ENCODE results near the gene COLEC11. TPM values are rescaled to one million over a fixed set of nuclear protein-coding genes. Genes with fewer than 3 reads are reported as not detected.

COLEC11 gene
- total RNA-seq, 4 donors from 2014 or later = 2.8 to 20.5 (median 9.1) TPM

DNA sequence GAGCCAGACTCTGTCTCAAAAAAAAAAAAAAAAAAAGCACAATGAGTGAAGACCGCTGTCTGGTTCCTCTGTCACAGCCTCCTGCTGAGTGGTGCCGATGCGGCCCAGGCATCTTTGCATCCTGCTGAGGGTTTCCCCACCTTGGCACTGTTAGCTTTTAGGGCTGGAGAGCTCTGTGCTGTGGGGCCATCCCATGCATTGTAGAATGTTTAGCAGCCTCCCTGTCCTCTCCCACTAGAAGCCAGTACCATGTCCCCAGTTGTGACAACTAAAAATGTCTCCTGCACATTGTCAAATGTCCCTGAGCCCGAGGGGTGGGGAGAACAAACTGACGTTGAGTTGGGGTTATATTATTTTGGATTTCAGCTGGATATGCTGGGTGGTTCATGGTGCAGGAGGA lies 7.9 kb upstream of the COLEC11 start:
- Histone ChIP-seq H3K27ac (no peak overlapping the region), H3K4me1 (peaks cover 0 to 4% of the 10 kb centered on the region in 2 donors), H3K4me3 (replicated peaks in 1 of 3) (no peak overlapping the region), H3K36me3 (peaks cover under 1 to 2% of the 10 kb centered on the region in 2 donors), H3K27me3 (no peaks in the 10 kb centered on the region), H3K9me3 (no peaks in the 10 kb centered on the region)
- intact Hi-C loops (cut with DNase I) = no loop called here
- TF ChIP-seq, protein P1, sequence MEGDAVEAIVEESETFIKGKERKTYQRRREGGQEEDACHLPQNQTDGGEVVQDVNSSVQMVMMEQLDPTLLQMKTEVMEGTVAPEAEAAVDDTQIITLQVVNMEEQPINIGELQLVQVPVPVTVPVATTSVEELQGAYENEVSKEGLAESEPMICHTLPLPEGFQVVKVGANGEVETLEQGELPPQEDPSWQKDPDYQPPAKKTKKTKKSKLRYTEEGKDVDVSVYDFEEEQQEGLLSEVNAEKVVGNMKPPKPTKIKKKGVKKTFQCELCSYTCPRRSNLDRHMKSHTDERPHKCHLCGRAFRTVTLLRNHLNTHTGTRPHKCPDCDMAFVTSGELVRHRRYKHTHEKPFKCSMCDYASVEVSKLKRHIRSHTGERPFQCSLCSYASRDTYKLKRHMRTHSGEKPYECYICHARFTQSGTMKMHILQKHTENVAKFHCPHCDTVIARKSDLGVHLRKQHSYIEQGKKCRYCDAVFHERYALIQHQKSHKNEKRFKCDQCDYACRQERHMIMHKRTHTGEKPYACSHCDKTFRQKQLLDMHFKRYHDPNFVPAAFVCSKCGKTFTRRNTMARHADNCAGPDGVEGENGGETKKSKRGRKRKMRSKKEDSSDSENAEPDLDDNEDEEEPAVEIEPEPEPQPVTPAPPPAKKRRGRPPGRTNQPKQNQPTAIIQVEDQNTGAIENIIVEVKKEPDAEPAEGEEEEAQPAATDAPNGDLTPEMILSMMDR (IDR thresholded peaks at IDR 0.05) = no peak
- TF ChIP-seq POLR2A (IDR thresholded peaks at IDR 0.05) = no peak
- no peak for DNase-seq
- 86 to 89% methylated on average over 5 of the region's 5 CpGs for WGBS, 2 donors

DNA sequence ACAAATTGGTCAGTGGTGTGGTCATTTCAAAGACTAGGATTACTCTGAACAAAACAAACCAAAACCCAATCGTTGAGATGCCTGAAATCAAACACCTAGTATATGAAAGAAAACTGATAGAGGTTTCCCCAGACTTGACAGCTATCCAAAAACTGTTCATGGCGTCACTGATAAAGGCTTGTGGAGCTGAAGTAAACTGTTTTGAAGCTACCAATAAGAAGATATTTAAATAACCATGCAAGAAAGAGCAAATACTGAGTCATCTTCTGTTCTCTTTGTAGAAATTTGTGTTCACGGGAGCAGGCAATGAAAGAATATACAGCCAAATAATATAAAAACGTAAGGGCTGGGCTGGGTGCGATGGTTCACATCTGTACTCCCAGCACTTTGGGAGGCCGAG lies 7.5 kb upstream of the COLEC11 start:
- H3K36me3 ChIP-seq = no peaks in the 10 kb centered on the region
- H3K27ac ChIP-seq = no peak overlapping the region
- H3K9me3 ChIP-seq = no peaks in the 10 kb centered on the region
- H3K4me3 ChIP-seq (replicated peaks in 1 of 3) = no peak overlapping the region
- TF ChIP-seq, protein P1 (IDR thresholded peaks at IDR 0.05) = no peak
- TF ChIP-seq POLR2A (IDR thresholded peaks at IDR 0.05) = no peak
- DNase-seq = no peak
- no peaks in the 10 kb centered on the region for H3K27me3 ChIP-seq
- intact Hi-C loops (cut with DNase I) = no loop called here
- H3K4me1 ChIP-seq = peaks cover 0 to 4% of the 10 kb centered on the region in 2 donors
- WGBS, 2 donors = 88 to 90% methylated on average over 6 of the region's 6 CpGs

DNA sequence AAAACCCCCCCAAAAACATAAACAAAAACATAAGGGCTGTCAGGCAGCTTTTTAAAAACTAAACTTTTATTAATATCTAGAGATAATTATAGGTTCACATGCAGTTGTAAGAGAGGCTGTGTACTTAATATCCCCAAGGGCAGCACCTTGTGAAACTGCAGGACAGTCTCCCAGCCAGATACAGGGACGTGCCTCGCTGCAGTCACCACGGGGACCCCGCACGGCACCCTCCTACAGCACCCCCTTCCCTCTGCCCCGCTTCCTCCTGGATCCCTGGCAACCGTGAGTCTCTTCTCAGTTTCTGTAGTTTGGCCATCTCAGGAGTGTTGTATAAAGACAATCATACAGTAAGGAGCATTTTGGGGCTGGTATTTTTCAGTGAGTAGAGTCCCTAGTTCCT lies 6.8 kb upstream of the COLEC11 start:
- DNase-seq = no peak
- H3K4me3 ChIP-seq (replicated peaks in 1 of 3) = no peak overlapping the region
- H3K27me3 ChIP-seq = no peaks in the 10 kb centered on the region
- TF ChIP-seq, protein P1 (IDR thresholded peaks at IDR 0.05) = no peak
- 87 to 88% methylated on average over 7 of the region's 7 CpGs for WGBS, 2 donors
- no peaks in the 10 kb centered on the region for H3K9me3 ChIP-seq
- no peaks in the 10 kb centered on the region for H3K36me3 ChIP-seq
- no peak overlapping the region for H3K27ac ChIP-seq
- intact Hi-C loops (cut with DNase I) = no loop called here
- H3K4me1 ChIP-seq = peaks cover 0 to 4% of the 10 kb centered on the region in 2 donors

DNA sequence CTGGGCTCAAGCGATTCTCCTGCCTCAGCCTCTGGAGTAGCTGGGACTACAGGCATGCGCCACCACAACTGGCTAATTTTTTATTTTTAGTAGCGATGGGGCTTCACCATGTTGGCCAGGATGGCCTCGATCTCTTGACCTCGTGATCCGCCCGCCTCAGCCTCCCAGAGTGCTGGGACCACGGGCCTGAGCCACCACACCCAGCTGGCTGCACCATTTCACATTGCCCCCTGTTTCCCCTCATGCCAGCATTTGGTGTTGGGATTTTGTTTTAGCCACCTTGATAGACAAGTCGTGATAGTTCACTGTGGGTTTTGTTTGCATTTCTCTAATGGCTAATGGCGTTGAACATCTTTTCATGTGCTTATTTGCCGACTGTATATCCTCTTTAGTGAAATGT lies 5.8 kb upstream of the COLEC11 start:
- no peaks in the 10 kb centered on the region for H3K36me3 ChIP-seq
- H3K4me1 ChIP-seq = peaks cover 0 to 4% of the 10 kb centered on the region in 2 donors
- no peak overlapping the region for H3K4me3 ChIP-seq (replicated peaks in 1 of 3)
- 92 to 94% methylated on average over 11 of the region's 11 CpGs for whole genome bisulfite sequencing, 2 donors
- TF ChIP-seq, protein P1 (IDR thresholded peaks at IDR 0.05) = no peak
- TF ChIP-seq POLR2A (IDR thresholded peaks at IDR 0.05) = no peak
- no peak for DNase-seq
- no peaks in the 10 kb centered on the region for H3K27me3 ChIP-seq
- no peaks in the 10 kb centered on the region for H3K9me3 ChIP-seq
- intact Hi-C loops (cut with DNase I) = no loop called here
- H3K27ac ChIP-seq = no peak overlapping the region

DNA sequence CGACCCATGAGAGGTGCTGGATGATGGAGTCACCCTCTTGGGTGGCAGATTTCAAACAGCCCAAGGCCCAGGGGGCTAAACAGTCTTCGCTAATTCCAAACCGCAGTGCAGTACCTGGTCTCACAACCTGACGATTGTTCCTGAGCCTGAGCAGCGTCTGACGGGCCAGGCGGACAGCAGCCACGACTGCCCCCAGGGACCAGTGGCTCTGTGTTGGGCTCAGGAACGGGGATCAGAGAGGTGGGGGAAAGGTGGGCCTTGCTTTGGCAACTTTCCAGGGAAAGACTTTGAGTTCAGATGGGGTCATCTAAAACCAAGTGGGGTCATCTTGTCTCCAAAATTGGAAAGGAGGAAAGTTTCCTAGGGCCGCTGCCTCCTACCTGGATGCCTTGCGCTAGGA lies 492 bp downstream of the COLEC11 start:
- WGBS, 2 donors = 86 to 94% methylated on average over 11 of the region's 11 CpGs
- no peak for DNase-seq
- TF ChIP-seq, protein P1 (IDR thresholded peaks at IDR 0.05) = no peak
- TF ChIP-seq POLR2A (IDR thresholded peaks at IDR 0.05) = no peak
- H3K4me1 ChIP-seq = no peaks in the 10 kb centered on the region
- H3K4me3 ChIP-seq (replicated peaks in 1 of 3) = no peak overlapping the region
- no peak overlapping the region for H3K27ac ChIP-seq
- intact Hi-C loops (cut with DNase I) = no loop called here
- no peaks in the 10 kb centered on the region for H3K27me3 ChIP-seq
- H3K36me3 ChIP-seq = no peaks in the 10 kb centered on the region
- no peaks in the 10 kb centered on the region for H3K9me3 ChIP-seq
